CD8-positive, alpha-beta memory T cell (primary cell): ENCODE data around the gene RAB11FIP2. TPM values are rescaled to one million over a fixed set of nuclear protein-coding genes. Genes with fewer than 3 reads are reported as not detected.

ENCODE experiments used
- CTCF ChIA-PET: fragments of 350-600 bp; sonication (Branson Sonifier 250); formaldehyde crosslinking; loops from one replicate; lab custom pipeline; 2021; ENCODE audit warnings: antibody characterized with exemption; lab: Charles Lee
- POLR2A ChIA-PET: fragments of 350-600 bp; sonication (Branson Sonifier 250); formaldehyde crosslinking; loops from one replicate; lab custom pipeline; 2021; ENCODE audit warnings: antibody characterized with exemption; lab: Charles Lee
- DNase-seq, 5 donors: peaks; one replicate each; pipeline versions ENCODE4 v3.0.0 to v3.0.0-alpha.2; 2020 to 2022; ENCODE audit warnings: mixed read lengths in 1 of 5
- H3K27ac ChIP-seq: one replicate; pipeline ENCODE4 v1.7.0; 2013; ENCODE audit warnings: low read depth, mild to moderate bottlenecking, low read length, moderate library complexity
- H3K27me3 ChIP-seq: 2 replicates; pipeline ENCODE4 v1.7.0; 2013; ENCODE audit warnings: low read length, mild to moderate bottlenecking; ENCODE audit not compliant: insufficient read depth, poor library complexity, severe bottlenecking
- H3K36me3 ChIP-seq: 2 replicates; pipeline ENCODE4 v1.7.0; 2013; ENCODE audit warnings: mild to moderate bottlenecking, low read length, moderate library complexity; ENCODE audit not compliant: insufficient read depth
- H3K4me1 ChIP-seq: 2 replicates; pipeline ENCODE4 v1.7.0; 2013; ENCODE audit warnings: mild to moderate bottlenecking, low read length, moderate library complexity; ENCODE audit not compliant: insufficient read depth
- H3K4me3 ChIP-seq: 2 replicates; pipeline ENCODE4 v1.7.0; 2013; ENCODE audit warnings: mild to moderate bottlenecking, low read length
- H3K9me3 ChIP-seq: 2 replicates; pipeline ENCODE4 v1.7.0; 2013; ENCODE audit warnings: mild to moderate bottlenecking, low read length
- H3K27ac Mint-ChIP-seq, 8 donors: one replicate each; pipeline ENCODE4 v1.8.0; 2020 to 2021; ENCODE audit warnings: mixed read lengths in 8 of 8, mild to moderate bottlenecking in 6 of 8, inconsistent platforms in 3 of 8, moderate library complexity in 3 of 8
- H3K27me3 Mint-ChIP-seq, 2 donors: one replicate each; pipeline ENCODE4 v1.8.0; 2020 to 2021; ENCODE audit warnings: mixed read lengths in 2 of 2, mild to moderate bottlenecking in 1 of 2, moderate library complexity in 1 of 2
- H3K36me3 Mint-ChIP-seq, 3 donors: one replicate each; pipeline ENCODE4 v1.8.0; 2020 to 2021; ENCODE audit warnings: mixed read lengths in 3 of 3, inconsistent platforms in 1 of 3, mild to moderate bottlenecking in 1 of 3
- H3K4me1 Mint-ChIP-seq, 3 donors: one replicate each; pipeline ENCODE4 v1.8.0; 2020 to 2021; ENCODE audit warnings: mixed read lengths in 3 of 3, inconsistent platforms in 1 of 3, mild to moderate bottlenecking in 1 of 3
- H3K4me3 Mint-ChIP-seq, 7 donors: one replicate each; pipeline ENCODE4 v1.8.0; 2020 to 2021; ENCODE audit warnings: mixed read lengths in 7 of 7, mild to moderate bottlenecking in 6 of 7, moderate library complexity in 4 of 7, inconsistent platforms in 2 of 7
- H3K9me3 Mint-ChIP-seq, 5 donors: one replicate each; pipeline ENCODE4 v1.8.0; 2020 to 2022; ENCODE audit warnings: mixed read lengths in 5 of 5, mild to moderate bottlenecking in 3 of 5, moderate library complexity in 2 of 5, inconsistent platforms in 1 of 5
- polyA plus RNA-seq: library from polyadenylated mRNA; unstranded; fragments of 300-500 nt; fragmentation: Illumina TruSeq; gene quantifications from one replicate; pipeline ENCODE4 v1.2.3, GENCODE V29; 2021
- total RNA-seq, 2 experiments: library from RNA; stranded (reverse); gene quantifications; one replicate each; pipeline ENCODE4 v1.2.3, GENCODE V29; 2021

The RAB11FIP2 gene
- total and polyA plus RNA-seq, 3 experiments from 2014 or later, result 9.8 to 10.5 (median 10.1) TPM

DNA sequence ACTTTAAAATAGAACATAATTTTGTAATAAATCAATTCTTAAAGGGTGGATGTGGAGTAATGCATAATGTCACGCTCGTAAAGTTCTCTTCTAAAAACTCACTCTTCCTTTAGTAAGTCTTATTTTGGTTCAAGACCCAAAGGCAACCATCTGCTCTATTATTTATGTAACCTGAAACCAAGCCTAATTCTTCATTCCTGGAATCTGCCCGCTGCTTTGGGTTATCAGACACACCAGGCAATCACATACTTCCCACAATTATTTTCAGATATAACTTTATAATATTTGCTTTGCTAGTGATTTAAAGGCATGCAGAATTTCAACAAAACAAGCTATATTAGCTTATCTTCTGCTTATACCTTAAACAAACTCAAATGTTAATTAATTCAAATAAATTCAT, 39.0 kb downstream of the RAB11FIP2 start:
- CTCF ChIA-PET, result no interaction called here
- Mint-ChIP-seq H3K9me3 (no peaks in the 10 kb centered on the region), H3K4me3 (no peak overlapping the region), H3K36me3 (peaks cover 15 to 70% (median 29%) of the 10 kb centered on the region in 3 donors), H3K27me3 (no peaks in the 10 kb centered on the region), H3K4me1 (peaks cover 0 to 2% (median 0%) of the 10 kb centered on the region in 3 donors), H3K27ac (no peak overlapping the region)
- no peaks in the 10 kb centered on the region for H3K9me3 ChIP-seq
- no peak overlapping the region for H3K4me3 ChIP-seq
- H3K27me3 ChIP-seq, result no peaks in the 10 kb centered on the region
- H3K27ac ChIP-seq, result no peak overlapping the region
- POLR2A ChIA-PET, result no interaction called here
- H3K36me3 ChIP-seq, result peaks cover 5% of the 10 kb centered on the region
- no peaks in the 10 kb centered on the region for H3K4me1 ChIP-seq
- no peak for DNase-seq

- H3K27ac ChIP-seq, result no peak overlapping the region
- CTCF ChIA-PET, result no interaction called here
- Mint-ChIP-seq H3K9me3 (no peaks in the 10 kb centered on the region), H3K27ac (no peak overlapping the region), H3K4me3 (no peak overlapping the region), H3K4me1 (no peaks in the 10 kb centered on the region), H3K36me3 (peaks cover 27 to 68% (median 39%) of the 10 kb centered on the region in 3 donors), H3K27me3 (no peaks in the 10 kb centered on the region)
- H3K27me3 ChIP-seq, result no peaks in the 10 kb centered on the region
- POLR2A ChIA-PET, result no interaction called here
- H3K36me3 ChIP-seq, result no peaks in the 10 kb centered on the region
- no peak for DNase-seq
- no peaks in the 10 kb centered on the region for H3K9me3 ChIP-seq
- H3K4me3 ChIP-seq, result no peak overlapping the region
- H3K4me1 ChIP-seq, result no peaks in the 10 kb centered on the region
These were observed 43.6 kb downstream of the RAB11FIP2 start for GRCh38 chr10:118003126-118003525.

GRCh38 chr10:118002581-118002980, 44.2 kb downstream of the RAB11FIP2 start:
- H3K9me3 Mint-ChIP-seq, result no peaks in the 10 kb centered on the region
- POLR2A ChIA-PET, result no interaction called here
- Histone ChIP-seq H3K36me3 (no peaks in the 10 kb centered on the region), H3K27ac (no peak overlapping the region), H3K4me1 (no peaks in the 10 kb centered on the region), H3K9me3 (no peaks in the 10 kb centered on the region), H3K27me3 (no peaks in the 10 kb centered on the region), H3K4me3 (no peak overlapping the region)
- no peak overlapping the region for H3K4me3 Mint-ChIP-seq
- no peaks in the 10 kb centered on the region for H3K27me3 Mint-ChIP-seq
- CTCF ChIA-PET, result no interaction called here
- no peak overlapping the region for H3K27ac Mint-ChIP-seq
- H3K4me1 Mint-ChIP-seq, result no peaks in the 10 kb centered on the region
- DNase-seq, result no peak
- peaks cover 27 to 62% (median 35%) of the 10 kb centered on the region in 3 donors for H3K36me3 Mint-ChIP-seq

GRCh38 chr10:117997673-117998072, 49.1 kb downstream of the RAB11FIP2 start:
- POLR2A ChIA-PET, result no interaction called here
- no peak overlapping the region for H3K4me3 ChIP-seq
- DNase-seq, result no peak
- peaks cover 24 to 39% (median 30%) of the 10 kb centered on the region in 3 donors for H3K36me3 Mint-ChIP-seq
- H3K4me3 Mint-ChIP-seq, result no peak overlapping the region
- peaks cover 0 to 7% (median 0%) of the 10 kb centered on the region in 5 donors for H3K9me3 Mint-ChIP-seq
- no peaks in the 10 kb centered on the region for H3K27me3 ChIP-seq
- no peaks in the 10 kb centered on the region for H3K9me3 ChIP-seq
- no peaks in the 10 kb centered on the region for H3K4me1 ChIP-seq
- no peak overlapping the region for H3K27ac ChIP-seq
- no peak overlapping the region for H3K27ac Mint-ChIP-seq
- CTCF ChIA-PET, result no interaction called here
- no peaks in the 10 kb centered on the region for H3K27me3 Mint-ChIP-seq
- no peaks in the 10 kb centered on the region for H3K36me3 ChIP-seq
- no peaks in the 10 kb centered on the region for H3K4me1 Mint-ChIP-seq

DNA sequence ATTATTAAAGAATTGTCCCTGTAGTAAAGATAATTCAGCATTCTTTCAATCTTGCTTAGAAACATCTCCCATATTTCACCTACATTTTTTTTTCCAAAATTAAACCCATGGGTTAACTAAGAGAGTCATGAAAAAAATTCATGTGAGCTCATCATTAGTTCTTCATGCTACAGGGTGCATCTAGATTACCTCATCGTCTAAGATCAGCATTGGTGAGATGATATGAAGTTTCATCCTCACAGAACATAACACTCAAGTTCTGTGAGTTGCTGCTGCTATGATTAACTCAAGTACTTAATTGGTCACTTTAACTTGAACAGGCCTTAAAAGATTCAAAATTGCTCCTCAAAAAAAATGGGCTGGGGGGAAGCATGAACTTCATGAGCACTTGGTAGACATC, 50.0 kb downstream of the RAB11FIP2 start:
- H3K36me3 ChIP-seq, result no peaks in the 10 kb centered on the region
- ChIA-PET POLR2A (no interaction called here), CTCF (no interaction called here)
- Mint-ChIP-seq H3K36me3 (peaks cover 22 to 36% (median 30%) of the 10 kb centered on the region in 3 donors), H3K9me3 (peaks cover 0 to 7% (median 0%) of the 10 kb centered on the region in 5 donors), H3K27me3 (no peaks in the 10 kb centered on the region), H3K27ac (no peak overlapping the region), H3K4me3 (no peak overlapping the region), H3K4me1 (no peaks in the 10 kb centered on the region)
- no peak for DNase-seq
- H3K27ac ChIP-seq, result no peak overlapping the region
- H3K9me3 ChIP-seq, result no peaks in the 10 kb centered on the region
- H3K4me3 ChIP-seq, result no peak overlapping the region
- no peaks in the 10 kb centered on the region for H3K4me1 ChIP-seq
- H3K27me3 ChIP-seq, result no peaks in the 10 kb centered on the region

- no peak for DNase-seq
- Histone ChIP-seq H3K27me3 (no peaks in the 10 kb centered on the region), H3K4me1 (no peaks in the 10 kb centered on the region), H3K9me3 (no peaks in the 10 kb centered on the region), H3K27ac (no peak overlapping the region), H3K36me3 (no peaks in the 10 kb centered on the region), H3K4me3 (no peak overlapping the region)
- CTCF ChIA-PET, result no interaction called here
- Mint-ChIP-seq H3K27ac (no peak overlapping the region), H3K9me3 (peaks cover 0 to 7% (median 0%) of the 10 kb centered on the region in 5 donors), H3K4me1 (no peaks in the 10 kb centered on the region), H3K27me3 (no peaks in the 10 kb centered on the region), H3K36me3 (peaks cover 17 to 27% (median 20%) of the 10 kb centered on the region in 3 donors), H3K4me3 (no peak overlapping the region)
- POLR2A ChIA-PET, result no interaction called here
These were observed 52.0 kb downstream of the RAB11FIP2 start for GRCh38 chr10:117994771-117995170.

GRCh38 chr10:117993166-117993565, 53.6 kb downstream of the RAB11FIP2 start:
- POLR2A ChIA-PET, result no interaction called here
- Histone ChIP-seq H3K4me3 (no peak overlapping the region), H3K9me3 (no peaks in the 10 kb centered on the region), H3K27ac (no peak overlapping the region), H3K36me3 (no peaks in the 10 kb centered on the region), H3K27me3 (no peaks in the 10 kb centered on the region), H3K4me1 (no peaks in the 10 kb centered on the region)
- DNase-seq, result no peak
- Mint-ChIP-seq H3K27me3 (no peaks in the 10 kb centered on the region), H3K9me3 (peaks cover 0 to 18% (median 1%) of the 10 kb centered on the region in 5 donors), H3K4me1 (no peaks in the 10 kb centered on the region), H3K36me3 (peaks cover 14 to 23% (median 16%) of the 10 kb centered on the region in 3 donors), H3K4me3 (no peak overlapping the region), H3K27ac (peak overlapping the region in 2 of 8 donors; percentile 18 to 65)
- CTCF ChIA-PET, result no interaction called here

GRCh38 chr10:117991701-117992100, 55.0 kb downstream of the RAB11FIP2 start:
- H3K27me3 ChIP-seq, result no peaks in the 10 kb centered on the region
- Mint-ChIP-seq H3K4me1 (no peaks in the 10 kb centered on the region), H3K36me3 (peaks cover 10 to 19% (median 13%) of the 10 kb centered on the region in 3 donors), H3K27ac (no peak overlapping the region), H3K9me3 (peaks cover 0 to 24% (median 8%) of the 10 kb centered on the region in 5 donors), H3K27me3 (no peaks in the 10 kb centered on the region), H3K4me3 (no peak overlapping the region)
- no peaks in the 10 kb centered on the region for H3K9me3 ChIP-seq
- H3K27ac ChIP-seq, result no peak overlapping the region
- H3K36me3 ChIP-seq, result no peaks in the 10 kb centered on the region
- DNase-seq, result no peak
- no peaks in the 10 kb centered on the region for H3K4me1 ChIP-seq
- ChIA-PET POLR2A (no interaction called here), CTCF (no interaction called here)
- H3K4me3 ChIP-seq, result no peak overlapping the region
